GM12892 (cell line): ENCODE results near the gene C10orf143.

Experiments
- POLR2A ChIP-seq: IDR thresholded peaks from 2 replicates; pipeline ENCODE4 v1.6.1; 2011; ENCODE audit warnings: low read depth, low read length, control low read depth
- POLR2AphosphoS5 ChIP-seq: IDR thresholded peaks from 2 replicates; pipeline ENCODE4 v1.6.1; 2011; ENCODE audit warnings: low read depth, low read length, control low read depth
- TAF1 ChIP-seq: IDR thresholded peaks from 2 replicates; pipeline ENCODE4 v1.6.1; 2011; ENCODE audit warnings: low read depth, mild to moderate bottlenecking, control low read depth, low read length, borderline replicate concordance

GRCh38 chr10:130079614-130080460 lies 30.8 kb downstream of the C10orf143 start:
- no peak for TF ChIP-seq POLR2A
- TF ChIP-seq POLR2AphosphoS5, result no peak
- no peak for TF ChIP-seq TAF1
